H9 (cell line): ENCODE measurements around the gene DIP2C. TPM values are rescaled to one million over a fixed set of nuclear protein-coding genes. Genes with fewer than 3 reads are reported as not detected.

Source experiments
- DNase-seq: peaks from one replicate; pipeline ENCODE4 v3.0.0-alpha.2; 2017
- H2AFZ ChIP-seq: one replicate; pipeline ENCODE4 v1.6.1; 2013; ENCODE audit warnings: mild to moderate bottlenecking, low read length, control low read depth, moderate library complexity
- H2AK5ac ChIP-seq: 2 replicates; pipeline ENCODE4 v1.6.1; 2013; ENCODE audit warnings: low read length, control low read depth, mixed read lengths; ENCODE audit not compliant: insufficient read length
- H2BK120ac ChIP-seq: one replicate; pipeline ENCODE4 v1.6.1; 2013; ENCODE audit warnings: low read depth, mild to moderate bottlenecking, low read length, control low read depth, inconsistent platforms; ENCODE audit not compliant: poor library complexity, severe bottlenecking
- H2BK12ac ChIP-seq: 2 replicates; pipeline ENCODE4 v1.6.1; 2013; ENCODE audit warnings: low read length, control low read depth, mixed read lengths, low read depth; ENCODE audit not compliant: insufficient read length
- H2BK15ac ChIP-seq: 2 replicates; pipeline ENCODE4 v1.6.1; 2013; ENCODE audit warnings: low read depth, low read length, control low read depth
- H2BK20ac ChIP-seq: one replicate; pipeline ENCODE4 v1.6.1; 2013; ENCODE audit warnings: low read depth, mild to moderate bottlenecking, low read length, control low read depth, inconsistent platforms; ENCODE audit not compliant: poor library complexity, severe bottlenecking
- H2BK5ac ChIP-seq: 2 replicates; pipeline ENCODE4 v1.6.1; 2013; ENCODE audit warnings: low read length, control low read depth, mixed read lengths; ENCODE audit not compliant: insufficient read length
- H3K14ac ChIP-seq: 2 replicates; pipeline ENCODE4 v1.6.1; 2013; ENCODE audit warnings: low read length, control low read depth; ENCODE audit not compliant: insufficient read depth
- H3K18ac ChIP-seq: 2 replicates; pipeline ENCODE4 v1.6.1; 2013; ENCODE audit warnings: low read depth, mild to moderate bottlenecking, mixed read lengths, low read length, control low read depth; ENCODE audit not compliant: insufficient read length
- H3K23ac ChIP-seq: 2 replicates; pipeline ENCODE4 v1.6.1; 2013; ENCODE audit warnings: low read length, control low read depth, mixed read lengths, low read depth; ENCODE audit not compliant: insufficient read length
- H3K23me2 ChIP-seq: 2 replicates; pipeline ENCODE4 v1.6.1; 2013; ENCODE audit warnings: low read depth, mild to moderate bottlenecking, mixed read lengths, low read length, control low read depth; ENCODE audit not compliant: insufficient read length, poor library complexity, severe bottlenecking
- H3K27ac ChIP-seq: 2 replicates; pipeline ENCODE4 v1.5.1; 2013; ENCODE audit warnings: low read length, control low read depth, mixed read lengths, low read depth; ENCODE audit not compliant: insufficient read length
- H3K27me3 ChIP-seq: 2 replicates; pipeline ENCODE4 v1.6.1; 2013; ENCODE audit warnings: low read length, control low read depth, inconsistent platforms; ENCODE audit not compliant: insufficient read depth
- H3K4ac ChIP-seq: 2 replicates; pipeline ENCODE4 v1.6.1; 2013; ENCODE audit warnings: low read depth, mild to moderate bottlenecking, control low read depth, inconsistent platforms, low read length, moderate library complexity
- H3K4me1 ChIP-seq: 2 replicates; pipeline ENCODE4 v1.6.1; 2013; ENCODE audit warnings: low read length, control low read depth, inconsistent platforms; ENCODE audit not compliant: insufficient read depth
- H3K4me2 ChIP-seq: 2 replicates; pipeline ENCODE4 v1.6.1; 2013; ENCODE audit warnings: low read length, control low read depth, mixed read lengths; ENCODE audit not compliant: insufficient read length, insufficient read depth
- H3K56ac ChIP-seq: 2 replicates; pipeline ENCODE4 v1.6.1; 2013; ENCODE audit warnings: low read depth, mild to moderate bottlenecking, mixed read lengths, low read length, control low read depth; ENCODE audit not compliant: insufficient read length
- H3K79me1 ChIP-seq: 2 replicates; pipeline ENCODE4 v1.6.1; 2013; ENCODE audit warnings: low read depth, mild to moderate bottlenecking, moderate library complexity, low read length, control low read depth, inconsistent platforms; ENCODE audit not compliant: insufficient read depth, poor library complexity, severe bottlenecking
- H3K79me2 ChIP-seq: 2 replicates; pipeline ENCODE4 v1.6.1; 2013; ENCODE audit warnings: low read length, control low read depth, inconsistent platforms; ENCODE audit not compliant: insufficient read depth
- H3K9ac ChIP-seq: 2 replicates; pipeline ENCODE4 v1.6.1; 2013; ENCODE audit warnings: low read length, control low read depth, mixed read lengths; ENCODE audit not compliant: insufficient read length; ENCODE audit errors: extremely low read depth
- H3K9me3 ChIP-seq: one replicate; pipeline ENCODE4 v1.6.1; 2013; ENCODE audit warnings: low read depth, low read length, inconsistent platforms; ENCODE audit not compliant: control insufficient read depth
- H3T11ph ChIP-seq: one replicate; pipeline ENCODE4 v1.6.1; 2013; ENCODE audit warnings: mild to moderate bottlenecking, low read length, control low read depth, inconsistent platforms
- H4K20me1 ChIP-seq: one replicate; pipeline ENCODE4 v1.6.1; 2013; ENCODE audit not compliant: control insufficient read depth, insufficient read length, insufficient read depth
- H4K5ac ChIP-seq: 2 replicates; pipeline ENCODE4 v1.6.1; 2013; ENCODE audit warnings: low read depth, mild to moderate bottlenecking, mixed read lengths, low read length, control low read depth; ENCODE audit not compliant: insufficient read length
- H4K8ac ChIP-seq: replicated peaks from 2 replicates; pipeline ENCODE4 v1.6.1; 2013; ENCODE audit warnings: low read length, control low read depth, mixed read lengths, low read depth; ENCODE audit not compliant: insufficient read length
- H4K91ac ChIP-seq: 2 replicates; pipeline ENCODE4 v1.6.1; 2013; ENCODE audit warnings: low read depth, mild to moderate bottlenecking, moderate library complexity, mixed read lengths, low read length, control low read depth; ENCODE audit not compliant: insufficient read length
- H3K27ac Mint-ChIP-seq, 3 experiments: 2 replicates in 2 of 3; 3 replicates in 1 of 3; pipeline ENCODE4 v1.8.0; 2020 to 2021; ENCODE audit warnings: mixed read lengths in 3 of 3, mild to moderate bottlenecking in 1 of 3, moderate library complexity in 1 of 3
- H3K27me3 Mint-ChIP-seq: 2 replicates; pipeline ENCODE4 v1.8.0; 2021; ENCODE audit warnings: low read depth, mild to moderate bottlenecking, moderate library complexity, mixed read lengths
- H3K36me3 Mint-ChIP-seq, 3 experiments: 2 replicates in 2 of 3; 3 replicates in 1 of 3; pipeline ENCODE4 v1.8.0; 2020 to 2021; ENCODE audit warnings: low read depth in 3 of 3, mixed read lengths in 3 of 3; ENCODE audit not compliant: insufficient read depth in 1 of 3
- H3K4me1 Mint-ChIP-seq, 2 experiments: 2 replicates each; pipeline ENCODE4 v1.8.0; 2020; ENCODE audit warnings: mixed read lengths in 2 of 2
- H3K4me3 Mint-ChIP-seq, 2 experiments: 2 replicates in 1 of 2; 3 replicates in 1 of 2; pipeline ENCODE4 v1.8.0; 2020 to 2021; ENCODE audit warnings: mild to moderate bottlenecking in 2 of 2, mixed read lengths in 2 of 2, moderate library complexity in 1 of 2
- H3K9me3 Mint-ChIP-seq, 2 experiments: 2 replicates in 1 of 2; 3 replicates in 1 of 2; pipeline ENCODE4 v1.8.0; 2020; ENCODE audit warnings: mild to moderate bottlenecking in 2 of 2, mixed read lengths in 2 of 2, moderate library complexity in 1 of 2
- CTCF ChIP-seq: fragments of 200-600 bp; sonication (generic); conservative IDR thresholded peaks from 3 replicates; pipeline ENCODE4 v1.8.0; 2021; ENCODE audit warnings: antibody characterized with exemption, mild to moderate bottlenecking
- WGBS: extraction: QIAGEN DNeasy Blood & Tissue Kit; methylation state at CpG from one replicate; pipeline ENCODE4 v1.1.7; 2013; ENCODE audit warnings: missing lambda C conversion rate, low lambda C conversion rate, mixed read lengths; ENCODE audit not compliant: insufficient read length; ENCODE audit errors: extremely low coverage; 5-methylcytosine and 5-hydroxymethylcytosine counted together
- total RNA-seq: library from RNA; stranded (reverse); gene quantifications from 2 replicates; pipeline ENCODE4 v1.2.1, GENCODE V29; 2021

Gene DIP2C
- total RNA-seq, 1 experiment from 2014 or later, result 7.9 TPM

GRCh38 chr10:654647-654996, 34.8 kb downstream of the DIP2C start:
- Histone ChIP-seq H3K23me2 (no peaks in the 10 kb centered on the region), H4K5ac (no peak overlapping the region), H3K23ac (no peak overlapping the region), H3K9ac (no peak overlapping the region), H4K91ac (no peak overlapping the region), H2BK20ac (no peak overlapping the region), H2BK15ac (no peak overlapping the region), H3K4me2 (no peak overlapping the region), H3K79me1 (no peaks in the 10 kb centered on the region), H3K4me1 (no peaks in the 10 kb centered on the region; the same call in 1 of the 2 replicates), H3K27me3 (no peaks in the 10 kb centered on the region), H3K18ac (no peak overlapping the region), H3T11ph (no peak overlapping the region), H2BK5ac (no peak overlapping the region), H3K79me2 (peaks cover 6% of the 10 kb centered on the region; the same call in 1 of the 2 replicates), H4K20me1 (peaks cover 3% of the 10 kb centered on the region), H2AFZ (no peak overlapping the region), H3K4ac (no peak overlapping the region), H4K8ac (no peak overlapping the region), H3K9me3 (no peaks in the 10 kb centered on the region), H2BK120ac (no peak overlapping the region), H3K56ac (no peak overlapping the region), H3K14ac (no peak overlapping the region), H3K27ac (no peak overlapping the region), H2AK5ac (no peak overlapping the region), H2BK12ac (no peak overlapping the region)
- H3K4me1 Mint-ChIP-seq, result peaks cover 15 to 16% of the 10 kb centered on the region in 2 experiments
- WGBS, result 100% methylated on average over 1 of the region's 6 CpGs
- TF ChIP-seq CTCF, result no peak
- H3K27me3 Mint-ChIP-seq, result no peaks in the 10 kb centered on the region
- H3K4me3 Mint-ChIP-seq, result no peak overlapping the region
- no peak overlapping the region for H3K27ac Mint-ChIP-seq
- no peak for DNase-seq
- no peaks in the 10 kb centered on the region for H3K9me3 Mint-ChIP-seq
- no peaks in the 10 kb centered on the region; a peak in 1 of 7 replicates for H3K36me3 Mint-ChIP-seq
